CD14-positive monocyte (primary cell): Measurements from ENCODE around the gene ALS2. TPM values are rescaled to one million over a fixed set of nuclear protein-coding genes. Genes with fewer than 3 reads are reported as not detected.

ENCODE experiments used
- DNase-seq, 3 donors: peaks; one replicate each; pipeline ENCODE4 v3.0.0-alpha.2; 2011 to 2022
- H2AFZ ChIP-seq: 2 replicates; pipeline ENCODE4 v1.6.0; 2012; ENCODE audit warnings: mild to moderate bottlenecking, low read depth, low read length, inconsistent platforms; ENCODE audit not compliant: insufficient read depth, poor library complexity, severe bottlenecking
- H3K27ac ChIP-seq, 2 donors: 1 replicate in 1 of 2; 2 replicates in 1 of 2; pipeline ENCODE4 v1.5.1; 2012 to 2013; ENCODE audit warnings: low read length in 2 of 2, control low read depth in 1 of 2, inconsistent platforms in 1 of 2, low read depth in 1 of 2, mild to moderate bottlenecking in 1 of 2
- H3K27me3 ChIP-seq, 2 donors: one replicate each; pipeline versions ENCODE4 v1.6.0 to v1.6.1; 2011 to 2013; ENCODE audit warnings: low read length in 2 of 2; ENCODE audit not compliant: control insufficient read depth in 2 of 2, insufficient read depth in 2 of 2
- H3K36me3 ChIP-seq, 2 donors: replicated peaks in 1 of 2; 1 replicate in 1 of 2; 2 replicates in 1 of 2; pipeline versions ENCODE4 v1.5.1 to v1.6.1; 2012 to 2013; ENCODE audit warnings: low read length in 2 of 2, control low read depth in 1 of 2, inconsistent platforms in 1 of 2, mild to moderate bottlenecking in 1 of 2; ENCODE audit not compliant: insufficient read depth in 2 of 2, control insufficient read depth in 1 of 2
- H3K4me1 ChIP-seq, 2 donors: 1 replicate in 1 of 2; 2 replicates in 1 of 2; pipeline versions ENCODE4 v1.5.1 to v1.6.1; 2012 to 2013; ENCODE audit warnings: low read length in 2 of 2, control low read depth in 1 of 2, inconsistent platforms in 1 of 2, mild to moderate bottlenecking in 1 of 2, moderate library complexity in 1 of 2; ENCODE audit not compliant: insufficient read depth in 2 of 2, control insufficient read depth in 1 of 2
- H3K4me2 ChIP-seq: replicated peaks from 2 replicates; pipeline ENCODE3; 2012; ENCODE audit warnings: low read length, moderate library complexity, mild to moderate bottlenecking; ENCODE audit not compliant: poor library complexity, severe bottlenecking; ENCODE audit errors: extremely low read depth
- H3K4me3 ChIP-seq, 3 experiments: fragments of 200-600 bp in 1 of 3; sonication (generic) in 1 of 3; replicated peaks in 1 of 3; 1 replicate in 2 of 3; 2 replicates in 1 of 3; pipeline ENCODE4 v1.5.1; 2011 to 2013; ENCODE audit warnings: low read length in 3 of 3, mild to moderate bottlenecking in 3 of 3, control low read depth in 2 of 3, low read depth in 2 of 3, inconsistent platforms in 1 of 3, moderate library complexity in 1 of 3
- H3K79me2 ChIP-seq: 2 replicates; pipeline ENCODE4 v1.6.0; 2012; ENCODE audit warnings: mild to moderate bottlenecking, control low read depth, inconsistent platforms, low read length, moderate library complexity; ENCODE audit not compliant: insufficient read depth
- H3K9ac ChIP-seq: 2 replicates; pipeline ENCODE4 v1.6.0; 2017; ENCODE audit warnings: low read length, mild to moderate bottlenecking; ENCODE audit not compliant: insufficient read depth, poor library complexity, severe bottlenecking
- H3K9me3 ChIP-seq, 2 donors: replicated peaks in 1 of 2; 1 replicate in 1 of 2; 2 replicates in 1 of 2; pipeline versions ENCODE4 v1.5.1 to v1.6.1; 2012 to 2013; ENCODE audit warnings: low read length in 2 of 2, control low read depth in 1 of 2; ENCODE audit not compliant: control insufficient read depth in 1 of 2, insufficient read depth in 1 of 2
- H4K20me1 ChIP-seq: 2 replicates; pipeline ENCODE4 v1.6.0; 2012; ENCODE audit warnings: mild to moderate bottlenecking, low read length, control low read depth, moderate library complexity; ENCODE audit not compliant: insufficient read depth
- H3K27ac Mint-ChIP-seq, 7 donors: one replicate each; pipeline ENCODE4 v1.8.0; 2020; ENCODE audit warnings: mild to moderate bottlenecking in 7 of 7, mixed read lengths in 7 of 7, moderate library complexity in 6 of 7, inconsistent platforms in 2 of 7
- H3K27me3 Mint-ChIP-seq, 3 donors: one replicate each; pipeline ENCODE4 v1.8.0; 2021 to 2022; ENCODE audit warnings: low read depth in 3 of 3, mild to moderate bottlenecking in 3 of 3, mixed read lengths in 3 of 3, moderate library complexity in 3 of 3, inconsistent platforms in 1 of 3
- H3K36me3 Mint-ChIP-seq, 2 donors: one replicate each; pipeline ENCODE4 v1.8.0; 2020; ENCODE audit warnings: mixed read lengths in 2 of 2, inconsistent platforms in 1 of 2, mild to moderate bottlenecking in 1 of 2
- H3K4me1 Mint-ChIP-seq: one replicate; pipeline ENCODE4 v1.8.0; 2020; ENCODE audit warnings: mild to moderate bottlenecking, mixed read lengths
- H3K4me3 Mint-ChIP-seq, 2 donors: one replicate each; pipeline ENCODE4 v1.8.0; 2020; ENCODE audit warnings: mild to moderate bottlenecking in 2 of 2, mixed read lengths in 2 of 2, moderate library complexity in 1 of 2
- H3K9me3 Mint-ChIP-seq, 7 donors: one replicate each; pipeline ENCODE4 v1.8.0; 2020 to 2022; ENCODE audit warnings: mixed read lengths in 7 of 7, mild to moderate bottlenecking in 6 of 7, moderate library complexity in 6 of 7, inconsistent platforms in 2 of 7
- CTCF ChIP-seq: fragments of 200-600 bp; IDR thresholded peaks from one replicate; pipeline ENCODE4 v1.8.0; 2022; ENCODE audit warnings: antibody characterized with exemption, mild to moderate bottlenecking
- WGBS: methylation state at CpG from one replicate; pipeline ENCODE4 v1.1.5; 2013; ENCODE audit warnings: missing lambda C conversion rate; ENCODE audit not compliant: insufficient coverage; 5-methylcytosine and 5-hydroxymethylcytosine counted together
- intact Hi-C, 2 donors: fragments of 100-400 bp; cut with micrococcal nuclease; formaldehyde crosslinking; loops; one replicate each; pipeline versions ENCODE4 v1.15.0 to v1.15.1; 2023
- polyA plus RNA-seq, 3 donors: library from polyadenylated mRNA; depleted of rRNA in 1 of 3; unstranded in 2 of 3; stranded (reverse) in 1 of 3; fragments of 300-500 nt in 2 of 3; fragments of >200 nt in 1 of 3; fragmentation: Illumina TruSeq in 2 of 3; gene quantifications; 1 replicate in 2 of 3; 2 replicates in 1 of 3; pipeline ENCODE4 v1.2.3, GENCODE V29; 2012 to 2021

ALS2 gene
- polyA plus RNA-seq, 3 donors, result 2.6 to 4.7 (median 3.1) TPM

GRCh38 chr2:201790989-201791388 lies 10.3 kb upstream of the ALS2 start:
- no peaks in the 10 kb centered on the region for H3K36me3 Mint-ChIP-seq
- H3K36me3 ChIP-seq, result no peaks in the 10 kb centered on the region
- H3K27ac ChIP-seq, result no peak overlapping the region
- no peak overlapping the region for H3K4me2 ChIP-seq
- WGBS, result 100% methylated on average over 1 of the region's 2 CpGs
- no peaks in the 10 kb centered on the region for H3K27me3 ChIP-seq
- H3K9me3 ChIP-seq, result no peaks in the 10 kb centered on the region
- H3K27ac Mint-ChIP-seq, result no peak overlapping the region
- H3K4me3 ChIP-seq, result no peak overlapping the region
- no peak overlapping the region for H3K9ac ChIP-seq
- peaks cover 9 to 14% of the 10 kb centered on the region in 2 donors for H3K4me1 ChIP-seq
- peaks cover 0 to 1% (median 0%) of the 10 kb centered on the region in 7 donors for H3K9me3 Mint-ChIP-seq
- H2AFZ ChIP-seq, result no peak overlapping the region
- DNase-seq, result no peak
- no peaks in the 10 kb centered on the region for H3K79me2 ChIP-seq
- H4K20me1 ChIP-seq, result no peaks in the 10 kb centered on the region
- no peak overlapping the region for H3K4me3 Mint-ChIP-seq
- intact Hi-C loops, result no loop called here
- peaks cover 17% of the 10 kb centered on the region for H3K4me1 Mint-ChIP-seq
- TF ChIP-seq CTCF, result no peak
- H3K27me3 Mint-ChIP-seq, result peaks cover 2 to 6% (median 4%) of the 10 kb centered on the region in 3 donors

- no peaks in the 10 kb centered on the region for H3K36me3 Mint-ChIP-seq
- WGBS, result 96% methylated on average over 3 of the region's 3 CpGs
- peaks cover 2 to 6% (median 4%) of the 10 kb centered on the region in 3 donors for H3K27me3 Mint-ChIP-seq
- H3K4me3 Mint-ChIP-seq, result no peak overlapping the region
- Histone ChIP-seq H3K79me2 (no peaks in the 10 kb centered on the region), H3K4me1 (peaks cover 9 to 14% of the 10 kb centered on the region in 2 donors), H2AFZ (no peak overlapping the region), H3K36me3 (no peaks in the 10 kb centered on the region), H4K20me1 (no peaks in the 10 kb centered on the region), H3K4me2 (no peak overlapping the region), H3K9me3 (no peaks in the 10 kb centered on the region), H3K9ac (no peak overlapping the region), H3K27ac (no peak overlapping the region), H3K27me3 (no peaks in the 10 kb centered on the region), H3K4me3 (no peak overlapping the region)
- H3K4me1 Mint-ChIP-seq, result peaks cover 17% of the 10 kb centered on the region
- no peak for TF ChIP-seq CTCF
- DNase-seq, result no peak
- H3K27ac Mint-ChIP-seq, result no peak overlapping the region
- intact Hi-C loops, result no loop called here
- peaks cover 0 to 1% (median 0%) of the 10 kb centered on the region in 7 donors for H3K9me3 Mint-ChIP-seq
Observed at GRCh38 chr2:201790291-201790690, 9.6 kb upstream of the ALS2 start.
